ENCODE results near the gene TRAFD1. TPM values are rescaled to one million over a fixed set of nuclear protein-coding genes. Genes with fewer than 3 reads are reported as not detected.
A peak's percentile ranks its signal among the peaks of the same experiment; 100 is the strongest.
"Not testable (repeated sequence)": the region's sequence is repeated elsewhere in the genome, so short reads cannot be mapped to it uniquely, and the experiment has no call there.

The TRAFD1 gene
- total and polyA plus RNA-seq, 2 experiments from 2014 or later: 17.4 to 30.4 TPM

DNA sequence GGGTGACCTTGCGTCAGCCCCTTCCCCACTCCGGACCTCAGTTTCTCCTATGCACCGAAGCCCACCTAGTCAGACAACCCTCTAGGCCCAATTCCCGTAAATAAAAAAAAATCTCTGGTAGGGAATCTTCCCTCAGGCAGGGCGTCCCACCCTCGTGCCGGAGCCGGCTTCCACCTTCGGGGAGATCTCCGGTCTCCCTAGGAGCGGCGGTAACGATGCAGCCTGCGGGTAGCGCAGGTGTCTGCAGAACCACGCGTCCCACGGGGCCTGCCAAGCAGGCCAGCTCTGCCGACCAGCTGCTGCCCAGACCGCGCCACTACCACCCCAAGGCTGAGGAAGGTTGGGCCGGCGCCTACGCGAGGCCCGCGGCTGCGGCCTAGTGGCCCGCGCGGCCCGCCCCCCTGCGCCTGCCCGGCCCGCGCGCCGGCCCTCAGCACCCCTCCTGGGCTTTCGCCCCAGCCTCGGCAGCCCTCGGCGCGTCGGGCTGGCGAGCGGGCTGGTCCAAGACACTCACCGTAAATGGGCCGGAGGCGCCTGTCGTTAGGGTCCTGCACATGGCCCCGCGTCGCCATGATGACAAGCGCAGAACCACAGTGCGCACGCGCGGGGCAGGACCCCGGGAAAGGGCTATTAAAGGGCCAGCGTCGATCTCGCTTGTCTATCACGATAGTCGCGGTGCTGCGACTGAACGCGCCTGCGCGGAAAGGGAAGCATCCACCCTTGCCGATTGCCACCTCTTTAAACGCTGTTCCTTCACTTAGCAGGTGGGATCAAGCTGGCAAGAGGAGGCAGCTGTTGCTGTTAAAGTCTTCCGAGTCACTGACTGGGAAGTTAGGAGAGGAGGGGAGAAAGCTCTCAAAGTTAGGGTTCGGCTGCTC lies 16.9 kb upstream of the TRAFD1 start, which contains the start of gene NAA25:
TSS of gene NAA25 (minus strand) at position 582 of the 878 bp plus-strand sequence. CDS start at position 572, 10 bp downstream.
- peaks cover 49% of the 10 kb centered on the region for H3K79me2 ChIP-seq (replicated peaks; ENCODE audit: insufficient read depth)
- no peaks in the 10 kb centered on the region for H3K9me2 ChIP-seq (ENCODE audit: insufficient read depth)
- H3F3A ChIP-seq (replicated peaks; ENCODE audit: low read depth): peaks cover 11% of the 10 kb centered on the region; the same call in 1 of the 2 replicates
- peak within 1 kb of the TSS; percentile 86 for H2AFZ ChIP-seq
- peak within 1 kb of the TSS; percentile 98 for H3K4me3 ChIP-seq
- no peaks in the 10 kb centered on the region for H3K27me3 ChIP-seq (ENCODE audit: insufficient read depth)
- H3K4me1 ChIP-seq (ENCODE audit: insufficient read depth): peaks cover 50% of the 10 kb centered on the region
- H3K27me3 Mint-ChIP-seq (ENCODE audit: insufficient read depth, low read depth, poor library complexity): peaks cover 14% of the 10 kb centered on the region
- H3K4me1 Mint-ChIP-seq: peaks cover 50% of the 10 kb centered on the region
- peak within 1 kb of the TSS; percentile 99 for H3K27ac Mint-ChIP-seq
- peak; percentile 98 for DNase-seq (ENCODE audit: low spot score)
- H3K27ac ChIP-seq (ENCODE audit: low read depth): peak within 1 kb of the TSS; percentile 99
- no peaks in the 10 kb centered on the region for H3K9me3 Mint-ChIP-seq
- H4K20me1 ChIP-seq (replicated peaks; ENCODE audit: insufficient read depth): peaks cover 39% of the 10 kb centered on the region
- TF ChIP-seq ZNF331 (CRISPR knock-in tag; IDR thresholded peaks at IDR 0.05; ENCODE audit: low read depth) (no peak), EZH2phosphoT487 (IDR thresholded peaks at IDR 0.05; ENCODE audit: unreplicated experiment) (no peak), NANOG (IDR thresholded peaks at IDR 0.05; ENCODE audit: borderline replicate concordance) (no peak), CREB1 (CRISPR knock-in tag; IDR thresholded peaks at IDR 0.05; ENCODE audit: low read depth) (peak; percentile 37; the same call in 1 of the 2 replicates), STAT1 (IDR thresholded peaks at IDR 0.05; ENCODE audit: unreplicated experiment) (no peak), JUNB (IDR thresholded peaks at IDR 0.05; ENCODE audit: unreplicated experiment) (no peak), POLR2AphosphoS5 (IDR thresholded peaks at IDR 0.05; ENCODE audit: low read depth) (peak; percentile 91)
- TF ChIP-seq, protein P1, sequence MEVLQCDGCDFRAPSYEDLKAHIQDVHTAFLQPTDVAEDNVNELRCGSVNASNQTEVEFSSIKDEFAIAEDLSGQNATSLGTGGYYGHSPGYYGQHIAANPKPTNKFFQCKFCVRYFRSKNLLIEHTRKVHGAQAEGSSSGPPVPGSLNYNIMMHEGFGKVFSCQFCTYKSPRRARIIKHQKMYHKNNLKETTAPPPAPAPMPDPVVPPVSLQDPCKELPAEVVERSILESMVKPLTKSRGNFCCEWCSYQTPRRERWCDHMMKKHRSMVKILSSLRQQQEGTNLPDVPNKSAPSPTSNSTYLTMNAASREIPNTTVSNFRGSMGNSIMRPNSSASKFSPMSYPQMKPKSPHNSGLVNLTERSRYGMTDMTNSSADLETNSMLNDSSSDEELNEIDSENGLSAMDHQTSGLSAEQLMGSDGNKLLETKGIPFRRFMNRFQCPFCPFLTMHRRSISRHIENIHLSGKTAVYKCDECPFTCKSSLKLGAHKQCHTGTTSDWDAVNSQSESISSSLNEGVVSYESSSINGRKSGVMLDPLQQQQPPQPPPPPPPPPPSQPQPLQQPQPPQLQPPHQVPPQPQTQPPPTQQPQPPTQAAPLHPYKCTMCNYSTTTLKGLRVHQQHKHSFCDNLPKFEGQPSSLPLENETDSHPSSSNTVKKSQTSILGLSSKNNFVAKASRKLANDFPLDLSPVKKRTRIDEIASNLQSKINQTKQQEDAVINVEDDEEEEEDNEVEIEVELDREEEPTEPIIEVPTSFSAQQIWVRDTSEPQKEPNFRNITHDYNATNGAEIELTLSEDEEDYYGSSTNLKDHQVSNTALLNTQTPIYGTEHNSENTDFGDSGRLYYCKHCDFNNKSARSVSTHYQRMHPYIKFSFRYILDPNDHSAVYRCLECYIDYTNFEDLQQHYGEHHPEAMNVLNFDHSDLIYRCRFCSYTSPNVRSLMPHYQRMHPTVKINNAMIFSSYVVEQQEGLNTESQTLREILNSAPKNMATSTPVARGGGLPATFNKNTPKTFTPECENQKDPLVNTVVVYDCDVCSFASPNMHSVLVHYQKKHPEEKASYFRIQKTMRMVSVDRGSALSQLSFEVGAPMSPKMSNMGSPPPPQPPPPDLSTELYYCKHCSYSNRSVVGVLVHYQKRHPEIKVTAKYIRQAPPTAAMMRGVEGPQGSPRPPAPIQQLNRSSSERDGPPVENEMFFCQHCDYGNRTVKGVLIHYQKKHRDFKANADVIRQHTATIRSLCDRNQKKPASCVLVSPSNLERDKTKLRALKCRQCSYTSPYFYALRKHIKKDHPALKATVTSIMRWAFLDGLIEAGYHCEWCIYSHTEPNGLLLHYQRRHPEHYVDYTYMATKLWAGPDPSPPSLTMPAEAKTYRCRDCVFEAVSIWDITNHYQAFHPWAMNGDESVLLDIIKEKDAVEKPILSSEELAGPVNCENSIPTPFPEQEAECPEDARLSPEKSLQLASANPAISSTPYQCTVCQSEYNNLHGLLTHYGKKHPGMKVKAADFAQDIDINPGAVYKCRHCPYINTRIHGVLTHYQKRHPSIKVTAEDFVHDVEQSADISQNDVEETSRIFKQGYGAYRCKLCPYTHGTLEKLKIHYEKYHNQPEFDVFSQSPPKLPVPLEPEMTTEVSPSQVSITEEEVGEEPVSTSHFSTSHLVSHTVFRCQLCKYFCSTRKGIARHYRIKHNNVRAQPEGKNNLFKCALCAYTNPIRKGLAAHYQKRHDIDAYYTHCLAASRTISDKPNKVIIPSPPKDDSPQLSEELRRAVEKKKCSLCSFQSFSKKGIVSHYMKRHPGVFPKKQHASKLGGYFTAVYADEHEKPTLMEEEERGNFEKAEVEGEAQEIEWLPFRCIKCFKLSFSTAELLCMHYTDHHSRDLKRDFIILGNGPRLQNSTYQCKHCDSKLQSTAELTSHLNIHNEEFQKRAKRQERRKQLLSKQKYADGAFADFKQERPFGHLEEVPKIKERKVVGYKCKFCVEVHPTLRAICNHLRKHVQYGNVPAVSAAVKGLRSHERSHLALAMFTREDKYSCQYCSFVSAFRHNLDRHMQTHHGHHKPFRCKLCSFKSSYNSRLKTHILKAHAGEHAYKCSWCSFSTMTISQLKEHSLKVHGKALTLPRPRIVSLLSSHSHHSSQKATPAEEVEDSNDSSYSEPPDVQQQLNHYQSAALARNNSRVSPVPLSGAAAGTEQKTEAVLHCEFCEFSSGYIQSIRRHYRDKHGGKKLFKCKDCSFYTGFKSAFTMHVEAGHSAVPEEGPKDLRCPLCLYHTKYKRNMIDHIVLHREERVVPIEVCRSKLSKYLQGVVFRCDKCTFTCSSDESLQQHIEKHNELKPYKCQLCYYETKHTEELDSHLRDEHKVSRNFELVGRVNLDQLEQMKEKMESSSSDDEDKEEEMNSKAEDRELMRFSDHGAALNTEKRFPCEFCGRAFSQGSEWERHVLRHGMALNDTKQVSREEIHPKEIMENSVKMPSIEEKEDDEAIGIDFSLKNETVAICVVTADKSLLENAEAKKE (CRISPR knock-in tag; IDR thresholded peaks at IDR 0.05): no peak
- TF ChIP-seq, protein P2, sequence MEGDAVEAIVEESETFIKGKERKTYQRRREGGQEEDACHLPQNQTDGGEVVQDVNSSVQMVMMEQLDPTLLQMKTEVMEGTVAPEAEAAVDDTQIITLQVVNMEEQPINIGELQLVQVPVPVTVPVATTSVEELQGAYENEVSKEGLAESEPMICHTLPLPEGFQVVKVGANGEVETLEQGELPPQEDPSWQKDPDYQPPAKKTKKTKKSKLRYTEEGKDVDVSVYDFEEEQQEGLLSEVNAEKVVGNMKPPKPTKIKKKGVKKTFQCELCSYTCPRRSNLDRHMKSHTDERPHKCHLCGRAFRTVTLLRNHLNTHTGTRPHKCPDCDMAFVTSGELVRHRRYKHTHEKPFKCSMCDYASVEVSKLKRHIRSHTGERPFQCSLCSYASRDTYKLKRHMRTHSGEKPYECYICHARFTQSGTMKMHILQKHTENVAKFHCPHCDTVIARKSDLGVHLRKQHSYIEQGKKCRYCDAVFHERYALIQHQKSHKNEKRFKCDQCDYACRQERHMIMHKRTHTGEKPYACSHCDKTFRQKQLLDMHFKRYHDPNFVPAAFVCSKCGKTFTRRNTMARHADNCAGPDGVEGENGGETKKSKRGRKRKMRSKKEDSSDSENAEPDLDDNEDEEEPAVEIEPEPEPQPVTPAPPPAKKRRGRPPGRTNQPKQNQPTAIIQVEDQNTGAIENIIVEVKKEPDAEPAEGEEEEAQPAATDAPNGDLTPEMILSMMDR (conservative IDR thresholded peaks at IDR 0.05; ENCODE audit: low read depth in 2 of 2): no peak
- peaks cover 5% of the 10 kb centered on the region; the same call in 1 of the 2 replicates for H3K36me3 ChIP-seq (ENCODE audit: insufficient read depth)
- peaks cover 18% of the 10 kb centered on the region for H3K36me3 Mint-ChIP-seq (ENCODE audit: low read depth)
- peak; percentile 65 for ATAC-seq
- peak within 1 kb of the TSS; percentile 99 for H3K4me3 Mint-ChIP-seq
- peak within 1 kb of the TSS; percentile 94 for H3K4me2 ChIP-seq

DNA sequence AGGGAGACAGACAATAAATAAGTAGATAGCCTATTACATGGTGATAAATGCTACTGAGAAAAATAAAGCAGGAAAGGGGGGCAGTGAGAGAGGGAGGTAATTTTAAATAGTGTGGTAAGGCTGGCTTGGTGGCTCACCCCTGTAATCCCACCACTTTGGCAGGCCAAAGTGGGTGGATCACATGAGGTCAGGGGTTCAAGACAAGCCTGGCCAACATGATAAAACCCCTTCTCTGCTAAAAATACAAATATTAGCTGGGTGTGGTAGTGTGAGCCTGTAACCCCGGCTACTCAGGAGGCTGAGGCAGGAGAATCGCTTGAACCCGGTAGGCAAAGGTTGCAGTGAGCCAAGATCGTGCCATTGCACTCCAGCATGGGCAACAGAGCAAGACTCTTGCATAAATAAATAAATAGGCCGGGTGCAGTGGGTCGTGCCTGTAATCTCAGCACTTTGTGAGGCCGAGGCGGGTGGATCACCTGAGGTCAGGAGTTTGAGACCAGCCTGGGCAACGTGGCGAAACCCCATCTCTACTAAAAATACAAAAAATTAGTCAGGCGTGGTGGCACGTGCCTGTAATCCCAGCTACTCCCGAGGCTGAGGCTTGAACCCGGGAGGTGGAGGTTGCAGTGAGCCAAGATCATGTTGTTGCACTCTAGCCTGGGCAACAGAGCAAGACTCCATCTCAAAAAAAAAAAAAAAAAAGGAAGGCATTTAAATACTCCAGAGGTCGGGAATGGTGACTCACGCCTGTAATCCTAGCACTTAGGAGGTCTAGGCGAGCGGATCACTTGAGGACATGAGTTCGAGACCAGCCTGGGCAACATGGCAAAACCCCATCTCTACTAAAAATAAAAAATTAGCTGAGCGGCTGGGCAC lies 14.3 kb upstream of the TRAFD1 start:
- 0 out of 2 replicates have a peak overlapping the region, but pooled peaks have one; percentile 3 for H3K27ac Mint-ChIP-seq
- peak overlapping the region; percentile 70 for H3K27ac ChIP-seq (ENCODE audit: low read depth)
- H3K27me3 ChIP-seq (ENCODE audit: insufficient read depth); H3K9me2 ChIP-seq (ENCODE audit: insufficient read depth); H3K9me3 Mint-ChIP-seq; DNase-seq (ENCODE audit: low spot score); H3K36me3 ChIP-seq (ENCODE audit: insufficient read depth); H3K4me3 ChIP-seq; H3K4me3 Mint-ChIP-seq; ATAC-seq: not testable (repeated sequence)
- H3F3A ChIP-seq (replicated peaks; ENCODE audit: low read depth): 0 out of 2 replicates have a peak, but pooled peaks cover 12% of the 10 kb centered on the region
- H3K4me1 Mint-ChIP-seq: peaks cover 29% of the 10 kb centered on the region
- H3K27me3 Mint-ChIP-seq (ENCODE audit: insufficient read depth, low read depth, poor library complexity): peaks cover 13% of the 10 kb centered on the region
- H3K79me2 ChIP-seq (replicated peaks; ENCODE audit: insufficient read depth): peaks cover 24% of the 10 kb centered on the region
- peak overlapping the region; percentile 0; the same call in 1 of the 2 replicates for H2AFZ ChIP-seq
- H4K20me1 ChIP-seq (replicated peaks; ENCODE audit: insufficient read depth): peaks cover 13% of the 10 kb centered on the region; the same call in 1 of the 2 replicates
- H3K36me3 Mint-ChIP-seq (ENCODE audit: low read depth): peaks cover 14% of the 10 kb centered on the region
- peaks cover 30% of the 10 kb centered on the region for H3K4me1 ChIP-seq (ENCODE audit: insufficient read depth)
- peak overlapping the region; percentile 37 for H3K4me2 ChIP-seq
